Trophoblast cell (in vitro differentiated cells and primary cell): Measurements from ENCODE around the gene ABCF1.

Experiments used
- DNase-seq, 2 donors: peaks; one replicate each; pipeline ENCODE4 v3.0.0-alpha.2; 2016
- H2AFZ ChIP-seq: 2 replicates; pipeline ENCODE4 v1.6.1; 2013; ENCODE audit warnings: low read length, moderate library complexity, mild to moderate bottlenecking; ENCODE audit not compliant: insufficient read depth, poor library complexity
- H2AK5ac ChIP-seq: 2 replicates; pipeline ENCODE4 v1.6.1; 2013; ENCODE audit warnings: mild to moderate bottlenecking, low read length
- H2BK120ac ChIP-seq: 2 replicates; pipeline ENCODE4 v1.6.1; 2013; ENCODE audit warnings: low read length, mild to moderate bottlenecking, moderate library complexity; ENCODE audit not compliant: insufficient read depth, poor library complexity
- H2BK12ac ChIP-seq: 2 replicates; pipeline ENCODE4 v1.6.1; 2013; ENCODE audit warnings: mild to moderate bottlenecking, low read length, moderate library complexity
- H2BK5ac ChIP-seq: 2 replicates; pipeline ENCODE4 v1.6.1; 2013; ENCODE audit warnings: low read length, low read depth, moderate library complexity, mild to moderate bottlenecking; ENCODE audit not compliant: poor library complexity
- H3K14ac ChIP-seq: 2 replicates; pipeline ENCODE4 v1.6.1; 2013; ENCODE audit warnings: mild to moderate bottlenecking, low read length
- H3K18ac ChIP-seq: 2 replicates; pipeline ENCODE4 v1.6.1; 2013; ENCODE audit warnings: mild to moderate bottlenecking, low read length
- H3K23ac ChIP-seq: 2 replicates; pipeline ENCODE4 v1.6.1; 2013; ENCODE audit warnings: low read length
- H3K27ac ChIP-seq: 2 replicates; pipeline ENCODE4 v1.5.1; 2013; ENCODE audit warnings: low read depth, mild to moderate bottlenecking, inconsistent platforms, low read length, moderate library complexity
- H3K27me3 ChIP-seq: 2 replicates; pipeline ENCODE4 v1.6.1; 2013; ENCODE audit warnings: inconsistent platforms, mild to moderate bottlenecking, low read length, moderate library complexity; ENCODE audit not compliant: insufficient read depth
- H3K36me3 ChIP-seq, 2 experiments: 1 replicate in 1 of 2; 2 replicates in 1 of 2; pipeline ENCODE4 v1.6.1; 2013; ENCODE audit warnings: low read length in 2 of 2, mild to moderate bottlenecking in 2 of 2, moderate library complexity in 1 of 2; ENCODE audit not compliant: insufficient read depth in 2 of 2, control insufficient read depth in 1 of 2
- H3K4ac ChIP-seq: 2 replicates; pipeline ENCODE4 v1.6.1; 2013; ENCODE audit warnings: low read depth, mild to moderate bottlenecking, low read length, moderate library complexity
- H3K4me1 ChIP-seq, 2 experiments: 1 replicate in 1 of 2; 2 replicates in 1 of 2; pipeline ENCODE4 v1.6.1; 2013; ENCODE audit warnings: low read length in 2 of 2, mild to moderate bottlenecking in 2 of 2, moderate library complexity in 1 of 2; ENCODE audit not compliant: insufficient read depth in 2 of 2, control insufficient read depth in 1 of 2
- H3K4me2 ChIP-seq: 2 replicates; pipeline ENCODE4 v1.6.1; 2013; ENCODE audit warnings: inconsistent platforms, mild to moderate bottlenecking, low read length, moderate library complexity
- H3K4me3 ChIP-seq: 2 replicates; pipeline ENCODE4 v1.5.1; 2013; ENCODE audit warnings: mild to moderate bottlenecking, low read depth, low read length, inconsistent platforms
- H3K79me1 ChIP-seq: one replicate; pipeline ENCODE4 v1.6.1; 2013; ENCODE audit warnings: low read length
- H3K79me2 ChIP-seq: 2 replicates; pipeline ENCODE4 v1.6.1; 2013; ENCODE audit warnings: low read length, mild to moderate bottlenecking; ENCODE audit not compliant: control insufficient read depth, insufficient read depth, poor library complexity
- H3K9ac ChIP-seq: 2 replicates; pipeline ENCODE4 v1.6.1; 2013; ENCODE audit warnings: mild to moderate bottlenecking, low read length
- H3K9me3 ChIP-seq: 2 replicates; pipeline ENCODE4 v1.6.1; 2013; ENCODE audit warnings: low read depth, mild to moderate bottlenecking, control low read depth, inconsistent platforms, low read length; ENCODE audit not compliant: insufficient read depth
- H4K12ac ChIP-seq: 2 replicates; pipeline ENCODE4 v1.6.1; 2013; ENCODE audit warnings: low read depth, mild to moderate bottlenecking, low read length, moderate library complexity
- H4K8ac ChIP-seq: 2 replicates; pipeline ENCODE4 v1.6.1; 2013; ENCODE audit warnings: low read depth, mild to moderate bottlenecking, low read length, moderate library complexity
- H4K91ac ChIP-seq: one replicate; pipeline ENCODE4 v1.6.1; 2013; ENCODE audit warnings: low read depth, mild to moderate bottlenecking, low read length, moderate library complexity
- WGBS: extraction: QIAGEN DNeasy Blood & Tissue Kit; methylation state at CpG from one replicate; pipeline ENCODE4 v1.1.7; 2013; ENCODE audit warnings: missing lambda C conversion rate; ENCODE audit not compliant: insufficient read length, insufficient coverage; ENCODE audit errors: extremely low coverage; 5-methylcytosine and 5-hydroxymethylcytosine counted together

Gene ABCF1

DNA sequence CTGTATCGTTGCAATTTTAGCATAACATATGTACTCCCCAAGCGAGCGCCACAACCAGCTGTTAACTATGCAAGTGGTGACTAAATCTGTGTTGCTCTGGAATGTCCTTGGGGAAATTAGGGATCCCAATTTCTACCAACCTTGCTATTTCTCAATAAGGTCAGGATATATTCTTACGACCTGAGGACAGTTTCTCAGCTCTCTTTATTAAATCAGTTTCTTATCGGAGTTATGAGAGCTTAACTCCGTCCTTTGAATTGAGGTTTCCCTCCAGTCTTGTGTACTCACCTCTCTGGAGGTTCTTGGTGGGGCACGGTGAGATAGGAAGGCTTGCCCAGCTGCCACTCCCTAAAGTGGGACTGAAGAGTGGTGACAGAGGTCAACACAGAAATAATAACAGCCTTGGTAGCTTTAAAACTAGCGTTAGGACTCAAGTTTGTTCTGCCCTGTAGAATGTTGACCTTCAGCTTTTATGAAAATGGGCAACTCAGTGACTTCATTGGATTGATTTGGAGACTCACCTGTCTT, 47.1 kb downstream of the ABCF1 start:
- no peak overlapping the region for H3K18ac ChIP-seq
- no peak overlapping the region for H3K4me3 ChIP-seq
- H3K36me3 ChIP-seq, result peaks cover 19 to 24% of the 10 kb centered on the region in 2 experiments
- no peak overlapping the region for H3K23ac ChIP-seq
- H3K4ac ChIP-seq, result peak overlapping the region; percentile 84
- peaks cover 16% of the 10 kb centered on the region for H3K79me1 ChIP-seq
- H4K8ac ChIP-seq, result peak overlapping the region; percentile 65
- peak overlapping the region; percentile 61 for H3K9ac ChIP-seq
- peaks cover 15% of the 10 kb centered on the region for H3K79me2 ChIP-seq
- peak overlapping the region; percentile 90 for H2AK5ac ChIP-seq
- H2AFZ ChIP-seq, result no peak overlapping the region
- H2BK120ac ChIP-seq, result peak overlapping the region; percentile 41
- H2BK12ac ChIP-seq, result no peak overlapping the region
- H3K4me1 ChIP-seq, result peaks cover 3 to 6% of the 10 kb centered on the region in 2 experiments
- H3K4me2 ChIP-seq, result peak overlapping the region; percentile 81
- H3K27me3 ChIP-seq, result no peaks in the 10 kb centered on the region
- WGBS, result no CpG with 5 or more reads among the region's 8 CpGs
- H4K91ac ChIP-seq, result peak overlapping the region; percentile 76
- peak overlapping the region; percentile 87 for H4K12ac ChIP-seq
- H3K14ac ChIP-seq, result peak overlapping the region; percentile 87
- H3K27ac ChIP-seq, result no peak overlapping the region
- H2BK5ac ChIP-seq, result no peak overlapping the region
- DNase-seq, result peak in 1 of 2 donors; percentile 21
- no peaks in the 10 kb centered on the region for H3K9me3 ChIP-seq

DNA sequence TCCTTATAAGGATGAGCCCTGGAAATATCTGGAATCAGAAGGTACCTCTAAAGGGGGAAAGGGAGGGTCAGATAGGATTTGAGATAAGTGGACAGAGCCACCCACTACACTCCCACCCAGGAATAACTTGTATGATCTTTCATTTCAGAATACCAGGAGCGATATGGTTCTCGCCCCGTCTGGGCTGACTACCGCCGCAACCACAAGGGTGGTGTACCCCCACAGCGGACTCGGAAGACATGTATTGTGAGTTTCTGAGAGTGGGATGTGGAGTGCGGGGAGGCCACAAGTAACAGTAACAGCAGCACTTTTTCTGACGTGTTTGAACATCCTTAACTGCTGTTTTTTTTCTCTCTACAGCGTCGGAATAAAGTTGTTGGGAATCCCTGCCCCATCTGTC, 48.3 kb downstream of the ABCF1 start:
- Histone ChIP-seq H2BK120ac (no peak overlapping the region), H3K79me1 (peaks cover 16% of the 10 kb centered on the region), H3K9me3 (no peaks in the 10 kb centered on the region), H3K23ac (no peak overlapping the region), H2AFZ (no peak overlapping the region), H4K12ac (no peak overlapping the region), H3K9ac (no peak overlapping the region), H4K91ac (no peak overlapping the region), H3K4me3 (no peak overlapping the region), H3K36me3 (peaks cover 23 to 25% of the 10 kb centered on the region in 2 experiments), H3K4me2 (no peak overlapping the region), H3K27me3 (no peaks in the 10 kb centered on the region), H3K4ac (no peak overlapping the region), H4K8ac (no peak overlapping the region), H2BK12ac (no peak overlapping the region), H2BK5ac (no peak overlapping the region), H3K79me2 (peaks cover 15% of the 10 kb centered on the region), H3K18ac (no peak overlapping the region), H3K4me1 (peaks cover 3 to 4% of the 10 kb centered on the region in 2 experiments), H3K27ac (no peak overlapping the region), H3K14ac (no peak overlapping the region), H2AK5ac (no peak overlapping the region)
- DNase-seq, result no peak
- no CpG with 5 or more reads among the region's 11 CpGs for WGBS

DNA sequence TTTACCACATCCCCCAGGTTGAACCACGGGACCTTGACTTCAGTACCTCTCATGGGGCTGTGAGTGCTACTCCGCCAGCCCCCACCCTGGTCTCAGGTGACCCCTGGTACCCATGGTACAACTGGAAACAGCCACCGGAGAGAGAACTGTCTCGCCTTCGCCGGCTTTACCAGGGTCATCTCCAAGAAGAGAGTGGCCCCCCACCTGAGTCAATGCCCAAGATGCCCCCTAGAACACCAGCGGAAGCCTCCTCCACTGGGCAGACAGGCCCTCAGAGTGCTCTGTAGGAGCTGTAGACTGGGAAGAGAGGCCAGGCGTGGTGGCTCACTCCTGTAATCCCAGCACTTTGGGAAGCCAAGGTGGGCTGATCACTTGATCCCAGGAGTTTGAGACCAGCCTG, 54.3 kb downstream of the ABCF1 start:
- WGBS, result no CpG with 5 or more reads among the region's 8 CpGs
- H2AFZ ChIP-seq, result no peak overlapping the region

DNA sequence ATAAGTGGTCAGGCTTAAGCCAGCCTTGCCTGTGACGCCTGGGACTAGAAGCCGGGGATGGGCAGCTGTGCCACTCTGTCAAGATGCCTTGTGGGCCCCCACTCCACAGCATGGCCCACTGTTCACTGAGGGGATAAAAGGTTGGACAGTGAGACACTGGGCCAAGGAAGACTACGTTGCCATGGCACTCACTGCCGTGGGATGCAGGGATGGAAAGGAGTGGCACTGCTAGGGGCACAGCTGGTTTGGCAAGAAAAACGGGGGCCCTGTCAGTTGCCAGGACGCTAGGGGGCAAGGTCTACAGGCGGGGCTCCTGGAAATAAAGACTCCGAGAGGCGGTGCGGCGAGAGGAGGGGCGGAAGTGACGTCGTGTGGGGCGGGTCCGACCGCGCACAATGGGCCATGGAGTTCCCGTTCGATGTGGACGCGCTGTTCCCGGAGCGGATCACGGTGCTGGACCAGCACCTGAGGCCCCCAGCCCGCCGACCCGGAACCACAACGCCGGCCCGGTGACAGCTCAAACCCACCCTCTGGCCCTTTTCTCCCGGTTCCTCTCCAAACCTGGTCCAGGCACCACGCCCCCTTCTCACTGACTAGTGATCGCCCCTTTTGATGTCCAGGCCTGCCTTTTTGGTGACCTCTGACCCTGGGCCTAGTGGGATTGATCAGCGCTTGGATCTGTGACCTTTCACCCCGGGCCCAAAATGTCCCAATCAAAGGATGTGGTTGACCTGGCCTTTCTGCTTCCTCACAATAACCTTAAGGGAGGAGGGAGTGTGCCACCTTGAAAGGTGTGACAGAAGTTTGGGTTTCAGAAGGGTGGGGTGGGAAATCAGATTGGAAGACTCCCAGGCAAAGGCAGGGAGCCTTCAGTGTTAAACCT, 55.5 kb downstream of the ABCF1 start, which contains the start of gene ATAT1:
Gene ATAT1, plus strand, starts transcription at position 391 of the 883 bp plus-strand sequence.
- Histone ChIP-seq H2BK12ac (no peak within 1 kb of the TSS), H2AFZ (peak within 1 kb of the TSS; percentile 83), H3K79me1 (peaks cover 6% of the 10 kb centered on the region), H4K12ac (peak within 1 kb of the TSS; percentile 97), H3K36me3 (peaks cover 48% of the 10 kb centered on the region in 2 experiments), H3K14ac (peak within 1 kb of the TSS; percentile 94), H3K9ac (peak within 1 kb of the TSS; percentile 57), H2BK120ac (peak within 1 kb of the TSS; percentile 51), H3K23ac (no peak within 1 kb of the TSS), H3K9me3 (no peaks in the 10 kb centered on the region), H3K79me2 (peaks cover 5% of the 10 kb centered on the region), H4K8ac (peak within 1 kb of the TSS; percentile 95), H3K4me1 (peaks cover 6 to 11% of the 10 kb centered on the region in 2 experiments), H3K4ac (peak within 1 kb of the TSS; percentile 65), H3K4me2 (peak within 1 kb of the TSS; percentile 74), H3K4me3 (peak within 1 kb of the TSS; percentile 78), H3K27ac (peak within 1 kb of the TSS; percentile 58), H3K27me3 (no peaks in the 10 kb centered on the region), H4K91ac (peak within 1 kb of the TSS; percentile 90), H3K18ac (peak within 1 kb of the TSS; percentile 86), H2BK5ac (peak within 1 kb of the TSS; percentile 29), H2AK5ac (peak within 1 kb of the TSS; percentile 78)
- no CpG with 5 or more reads among the region's 36 CpGs for WGBS
- DNase-seq, result peak; percentile 72 to 86

More for the DNA sequence above, 54.3 kb downstream of the ABCF1 start:
- no peaks in the 10 kb centered on the region for H3K9me3 ChIP-seq
- H2BK5ac ChIP-seq, result no peak overlapping the region
- peaks cover 6% of the 10 kb centered on the region for H3K79me1 ChIP-seq
- H4K8ac ChIP-seq, result no peak overlapping the region
- no peak for DNase-seq
- peaks cover 6 to 11% of the 10 kb centered on the region in 2 experiments for H3K4me1 ChIP-seq
- peaks cover 5% of the 10 kb centered on the region for H3K79me2 ChIP-seq
- H3K36me3 ChIP-seq, result peaks cover 42 to 48% of the 10 kb centered on the region in 2 experiments
- no peak overlapping the region for H3K14ac ChIP-seq
- no peak overlapping the region for H3K9ac ChIP-seq
- no peak overlapping the region for H2AK5ac ChIP-seq
- H3K27ac ChIP-seq, result no peak overlapping the region
- H4K91ac ChIP-seq, result no peak overlapping the region
- H3K23ac ChIP-seq, result no peak overlapping the region
- no peaks in the 10 kb centered on the region for H3K27me3 ChIP-seq
- H3K4ac ChIP-seq, result no peak overlapping the region
- H3K4me2 ChIP-seq, result no peak overlapping the region
- H3K4me3 ChIP-seq, result no peak overlapping the region
- H2BK120ac ChIP-seq, result no peak overlapping the region
- H2BK12ac ChIP-seq, result no peak overlapping the region
- H3K18ac ChIP-seq, result no peak overlapping the region
- no peak overlapping the region for H4K12ac ChIP-seq
